NCI-H187 (cell line): Measurements from ENCODE around the gene RNF125.

Experiments used
- DNase-seq, 2 experiments: peaks; one replicate each; lab custom pipeline; 2025; lab: John Stamatoyannopoulos, UW

The RNF125 gene

DNA sequence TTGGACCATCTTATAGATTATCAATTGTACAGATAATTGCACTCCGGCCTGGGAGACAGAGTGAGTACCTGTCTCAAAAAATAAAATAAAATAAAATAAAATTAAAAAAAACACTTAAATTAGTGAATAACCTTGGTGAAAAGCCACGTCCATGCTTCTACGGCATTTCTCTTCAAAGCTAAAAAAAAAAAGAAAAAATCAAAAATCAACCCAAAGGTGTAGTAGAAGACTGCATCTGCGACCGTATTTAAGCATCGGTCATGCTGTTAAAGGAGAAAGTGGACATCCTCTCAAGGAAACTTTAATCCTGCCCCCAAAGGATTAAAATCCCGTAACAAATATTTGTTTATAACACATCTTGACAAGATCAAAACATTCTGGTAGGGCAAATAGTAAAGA is 72.7 kb downstream of the RNF125 start:
- DNase-seq: no peak

- DNase-seq: peak; percentile 74 to 75
These were observed 73.2 kb downstream of the RNF125 start, which contains the start of gene RNF138 for GRCh38 chr18:32091724-32092421. RNF138 (plus strand) TSS chr18:32091874; CDS start chr18:32092777, 903 bp downstream.

DNA sequence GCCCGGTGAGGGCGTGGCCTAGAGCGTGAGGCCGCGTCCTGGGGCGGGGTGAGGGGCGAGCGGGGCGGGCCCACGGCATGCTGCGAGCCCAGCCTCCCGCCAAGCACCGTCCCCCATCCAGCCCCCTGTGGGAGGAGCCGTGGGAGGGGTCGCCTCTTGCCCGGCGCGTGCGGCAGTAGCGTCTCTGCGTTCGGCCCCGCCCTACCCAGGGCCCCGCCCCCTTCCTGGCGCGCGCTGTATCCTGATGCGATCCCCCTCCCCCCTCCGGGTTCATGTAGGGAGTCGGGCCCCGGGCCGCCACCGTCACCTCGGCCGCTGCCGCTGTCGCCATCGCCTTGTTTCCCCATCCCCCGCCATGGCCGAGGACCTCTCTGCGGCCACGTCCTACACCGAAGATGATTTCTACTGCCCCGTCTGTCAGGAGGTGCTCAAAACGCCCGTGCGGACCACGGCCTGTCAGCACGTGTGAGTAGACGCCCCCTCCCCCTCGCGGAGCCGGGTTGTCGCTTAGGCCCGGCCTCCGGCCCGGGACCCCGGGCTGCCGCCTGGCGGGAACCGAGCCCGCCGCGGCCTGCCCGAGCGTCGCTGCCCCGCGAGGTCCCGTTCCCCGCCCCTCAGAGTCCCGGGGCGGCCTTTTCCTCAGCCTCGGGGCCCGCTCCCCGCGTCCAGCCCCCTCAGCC is 73.9 kb downstream of the RNF125 start:
- DNase-seq: peak; percentile 89 to 95

DNA sequence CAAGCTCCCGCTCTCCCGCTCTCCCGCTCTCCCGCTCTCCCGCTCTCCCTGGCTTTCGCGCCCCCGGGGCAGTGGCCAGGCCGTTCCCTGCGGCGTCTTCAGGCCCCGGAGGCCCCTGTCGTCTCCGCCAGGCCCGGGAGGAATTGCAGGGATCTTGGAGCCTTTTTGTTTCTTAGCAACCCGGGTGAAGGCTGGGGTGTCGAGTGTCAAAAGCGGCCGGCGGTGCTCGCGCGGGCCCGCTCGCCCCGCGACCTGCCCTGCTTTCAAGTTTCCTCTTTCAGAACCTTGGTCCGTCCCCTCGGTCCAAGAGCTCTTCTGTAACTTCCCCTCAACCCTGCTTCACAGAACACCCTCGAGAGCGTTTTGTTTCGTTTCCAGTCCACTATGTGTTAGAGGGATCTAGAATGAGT is 74.5 kb downstream of the RNF125 start:
- DNase-seq: peak; percentile 22 to 29

DNA sequence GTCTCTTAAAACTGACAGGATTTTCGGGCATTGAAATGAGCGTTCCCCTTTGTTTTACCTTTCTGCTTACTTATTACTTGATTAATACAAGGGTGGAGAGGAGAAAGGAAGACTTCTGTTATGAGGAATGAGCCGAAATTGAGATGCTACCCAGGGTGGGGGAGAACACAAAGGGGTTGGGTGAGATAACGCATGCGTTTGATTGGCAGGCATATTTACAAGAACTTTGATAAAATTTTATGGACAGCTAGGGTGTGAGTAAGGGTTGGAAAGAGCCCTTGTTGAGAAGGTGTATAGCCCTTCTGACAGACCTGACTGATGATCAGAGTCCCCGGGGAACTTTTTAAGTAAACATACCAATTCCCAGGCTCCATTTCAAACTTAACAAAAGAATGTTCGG is 74.9 kb downstream of the RNF125 start:
- peak in 1 of 2 experiments; percentile 5 for DNase-seq

DNA sequence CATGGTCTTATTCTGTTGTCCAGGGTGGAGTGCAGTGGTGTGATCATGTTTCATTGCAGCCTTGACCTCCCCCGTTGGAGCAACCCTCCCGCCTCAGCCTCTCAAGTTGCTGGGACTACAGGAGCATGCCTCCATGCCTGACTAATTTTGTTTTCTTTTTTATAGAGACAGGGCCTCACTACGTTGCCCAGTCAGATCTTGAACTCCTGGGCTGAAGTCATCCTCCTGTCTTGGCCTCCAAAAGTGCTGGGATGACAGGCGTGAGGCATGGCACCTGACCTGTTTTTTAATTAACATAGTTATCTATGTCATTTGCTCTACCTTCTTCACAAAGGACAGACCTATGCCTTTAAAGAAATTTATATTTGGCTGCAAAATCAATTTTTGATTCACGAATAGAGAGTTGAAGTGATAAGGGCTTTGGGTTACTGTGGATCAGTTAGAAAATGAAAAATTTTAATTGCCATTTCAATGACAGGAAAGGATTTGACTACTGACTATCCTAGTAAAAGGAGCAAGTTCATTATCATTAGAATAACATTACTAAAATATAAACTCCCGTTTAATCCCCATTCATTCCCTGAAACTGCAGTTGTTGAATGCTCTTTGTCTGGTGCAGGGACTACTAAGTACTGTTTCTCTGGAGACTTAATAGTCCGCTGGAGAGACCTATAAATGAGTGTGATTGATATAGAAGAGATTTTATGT is 76.7 kb downstream of the RNF125 start:
- no peak for DNase-seq

- DNase-seq: no peak
These were observed 77.2 kb downstream of the RNF125 start for GRCh38 chr18:32095900-32096229.

GRCh38 chr18:32096946-32097345 is 78.3 kb downstream of the RNF125 start:
- DNase-seq: no peak

- no peak for DNase-seq
These were observed 85.9 kb downstream of the RNF125 start for GRCh38 chr18:32104516-32104915.

- no peak for DNase-seq
These were observed 91.4 kb downstream of the RNF125 start for GRCh38 chr18:32110005-32110404.

- DNase-seq: no peak
These were observed 93.1 kb downstream of the RNF125 start for GRCh38 chr18:32111706-32112105.

GRCh38 chr18:32112826-32113225 is 94.2 kb downstream of the RNF125 start:
- DNase-seq: no peak

GRCh38 chr18:32114293-32114942 is 95.8 kb downstream of the RNF125 start:
- DNase-seq: no peak

DNA sequence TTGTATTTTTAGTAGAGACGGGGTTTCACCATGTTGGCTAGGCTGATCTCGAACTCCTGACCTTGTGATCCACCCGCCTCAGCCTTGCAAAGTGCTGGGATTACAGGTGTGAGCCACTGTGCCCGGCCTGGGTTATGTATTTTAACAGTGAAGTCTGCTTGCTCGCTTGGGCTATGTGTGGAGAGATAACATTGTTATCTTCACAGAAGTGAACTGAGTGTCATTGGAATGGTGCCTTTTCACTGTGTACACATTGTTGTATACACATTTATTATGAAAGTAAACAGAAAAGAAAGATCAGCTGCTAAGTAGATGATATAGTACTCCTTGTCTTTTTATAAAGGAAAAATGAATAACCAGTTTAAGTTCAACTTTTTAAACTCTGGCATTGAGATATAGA is 103.4 kb downstream of the RNF125 start:
- no peak for DNase-seq
